Neural cell (in vitro differentiated cells): Measurements from ENCODE around the gene CHST1.

Source experiments
- CTCF ChIP-seq: fragments of 450-650 bp; IDR thresholded peaks from 2 replicates; pipeline ENCODE4 v1.5.1; 2014; ENCODE audit warnings: antibody characterized with exemption, mild to moderate bottlenecking, moderate library complexity; ENCODE audit not compliant: poor library complexity, severe bottlenecking
- EP300 ChIP-seq: fragments of 450-650 bp; conservative IDR thresholded peaks from 2 replicates; pipeline ENCODE4 v1.6.1; 2014; ENCODE audit warnings: antibody characterized with exemption, mild to moderate bottlenecking, moderate library complexity; ENCODE audit not compliant: poor library complexity, severe bottlenecking
- EZH2 ChIP-seq: fragments of 200-600, 300-800 bp; shearing (Covaris generic), sonication (generic); IDR thresholded peaks from 2 replicates; pipeline ENCODE4 v1.6.1; 2014; ENCODE audit warnings: antibody characterized with exemption, low read length, borderline replicate concordance, mild to moderate bottlenecking; ENCODE audit not compliant: insufficient read depth, poor library complexity, severe bottlenecking
- MXI1 ChIP-seq: fragments of 450-650 bp; conservative IDR thresholded peaks from 2 replicates; pipeline ENCODE4 v1.6.1; 2014; ENCODE audit warnings: antibody characterized with exemption, mild to moderate bottlenecking; ENCODE audit not compliant: poor library complexity, severe bottlenecking
- POLR2AphosphoS5 ChIP-seq: IDR thresholded peaks from 2 replicates; pipeline ENCODE4 v1.6.1; 2012
- RAD21 ChIP-seq: fragments of 450-650 bp; conservative IDR thresholded peaks from 2 replicates; pipeline ENCODE4 v1.6.1; 2014; ENCODE audit warnings: antibody characterized with exemption, mild to moderate bottlenecking, moderate library complexity
- SMC3 ChIP-seq: fragments of 450-650 bp; conservative IDR thresholded peaks from 2 replicates; pipeline ENCODE4 v1.6.1; 2014; ENCODE audit warnings: antibody characterized with exemption, mild to moderate bottlenecking, moderate library complexity; ENCODE audit not compliant: poor library complexity
- TAF1 ChIP-seq: IDR thresholded peaks from 2 replicates; pipeline ENCODE4 v1.6.1; 2012; ENCODE audit warnings: low read depth
- TF ChIP-seq, protein P1 (sequence below): IDR thresholded peaks from 2 replicates; pipeline ENCODE4 v1.6.1; 2012; ENCODE audit warnings: borderline replicate concordance

GRCh38 chr11:45708887-45709663, 43.7 kb upstream of the CHST1 start:
- no peak for TF ChIP-seq CTCF
- no peak for TF ChIP-seq EP300
- TF ChIP-seq, protein P1, sequence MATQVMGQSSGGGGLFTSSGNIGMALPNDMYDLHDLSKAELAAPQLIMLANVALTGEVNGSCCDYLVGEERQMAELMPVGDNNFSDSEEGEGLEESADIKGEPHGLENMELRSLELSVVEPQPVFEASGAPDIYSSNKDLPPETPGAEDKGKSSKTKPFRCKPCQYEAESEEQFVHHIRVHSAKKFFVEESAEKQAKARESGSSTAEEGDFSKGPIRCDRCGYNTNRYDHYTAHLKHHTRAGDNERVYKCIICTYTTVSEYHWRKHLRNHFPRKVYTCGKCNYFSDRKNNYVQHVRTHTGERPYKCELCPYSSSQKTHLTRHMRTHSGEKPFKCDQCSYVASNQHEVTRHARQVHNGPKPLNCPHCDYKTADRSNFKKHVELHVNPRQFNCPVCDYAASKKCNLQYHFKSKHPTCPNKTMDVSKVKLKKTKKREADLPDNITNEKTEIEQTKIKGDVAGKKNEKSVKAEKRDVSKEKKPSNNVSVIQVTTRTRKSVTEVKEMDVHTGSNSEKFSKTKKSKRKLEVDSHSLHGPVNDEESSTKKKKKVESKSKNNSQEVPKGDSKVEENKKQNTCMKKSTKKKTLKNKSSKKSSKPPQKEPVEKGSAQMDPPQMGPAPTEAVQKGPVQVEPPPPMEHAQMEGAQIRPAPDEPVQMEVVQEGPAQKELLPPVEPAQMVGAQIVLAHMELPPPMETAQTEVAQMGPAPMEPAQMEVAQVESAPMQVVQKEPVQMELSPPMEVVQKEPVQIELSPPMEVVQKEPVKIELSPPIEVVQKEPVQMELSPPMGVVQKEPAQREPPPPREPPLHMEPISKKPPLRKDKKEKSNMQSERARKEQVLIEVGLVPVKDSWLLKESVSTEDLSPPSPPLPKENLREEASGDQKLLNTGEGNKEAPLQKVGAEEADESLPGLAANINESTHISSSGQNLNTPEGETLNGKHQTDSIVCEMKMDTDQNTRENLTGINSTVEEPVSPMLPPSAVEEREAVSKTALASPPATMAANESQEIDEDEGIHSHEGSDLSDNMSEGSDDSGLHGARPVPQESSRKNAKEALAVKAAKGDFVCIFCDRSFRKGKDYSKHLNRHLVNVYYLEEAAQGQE = no peak
- TF ChIP-seq POLR2AphosphoS5 = no peak
- TF ChIP-seq EZH2 = no peak
- no peak for TF ChIP-seq TAF1
- TF ChIP-seq RAD21 = no peak
- no peak for TF ChIP-seq MXI1
- TF ChIP-seq SMC3 = no peak
